Bronchial epithelial cell (primary cell): ENCODE data around the gene USH2A. TPM values are rescaled to one million over a fixed set of nuclear protein-coding genes. Genes with fewer than 3 reads are reported as not detected.

Source experiments
- DNase-seq: peaks from one replicate; pipeline ENCODE4 v3.0.0-alpha.2; 2010; ENCODE audit warnings: low read depth
- FAIRE-seq: peaks from 2 replicates; lab custom pipeline; 2011; peaks lifted over from hg19 to GRCh38; lab: Jason Lieb, UNC
- H3K27me3 ChIP-seq: 2 replicates; pipeline ENCODE4 v1.5.1; 2011; ENCODE audit warnings: low read length; ENCODE audit not compliant: control insufficient read depth, insufficient read depth
- H3K36me3 ChIP-seq: 2 replicates; pipeline ENCODE4 v1.5.1; 2011; ENCODE audit warnings: low read length; ENCODE audit not compliant: control insufficient read depth, insufficient read depth
- H3K4me3 ChIP-seq: 2 replicates; pipeline ENCODE4 v1.5.1; 2011; ENCODE audit warnings: mild to moderate bottlenecking, low read depth, low read length, control low read depth
- total RNA-seq: library from RNA; depleted of rRNA; stranded (reverse); fragments of >200 nt; gene quantifications from 2 replicates; pipeline ENCODE4 v1.2.1, GENCODE V29; 2014
- TF ChIP-seq, protein P1 (sequence below): IDR thresholded peaks from 2 replicates; pipeline ENCODE4 v1.5.1; 2011; ENCODE audit warnings: mild to moderate bottlenecking, moderate library complexity, low read length, control low read depth, inconsistent platforms; ENCODE audit not compliant: insufficient read depth, severe bottlenecking

The USH2A gene
- total RNA-seq, 1 donor from 2014 or later, result not detected

DNA sequence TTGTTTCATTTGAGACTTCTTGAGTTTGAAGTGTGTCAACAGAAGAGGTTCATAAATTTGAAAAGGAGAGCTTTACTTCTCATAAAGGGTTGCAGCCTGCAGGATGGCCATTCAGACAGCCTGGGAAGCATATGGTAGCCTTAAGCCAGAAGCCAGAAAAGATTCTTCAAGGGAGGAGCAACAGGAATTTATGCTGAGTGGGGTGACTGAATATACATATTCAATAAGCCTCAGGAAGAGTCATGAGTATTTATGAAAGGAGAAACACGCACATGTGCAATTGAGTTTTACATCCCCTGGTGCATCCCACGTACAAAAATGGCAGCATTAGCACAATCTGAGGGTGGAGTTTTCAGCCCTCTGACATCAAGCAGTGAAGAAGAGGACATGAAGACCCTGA, 565.9 kb downstream of the USH2A start:
- Histone ChIP-seq H3K4me3 (no peak overlapping the region), H3K27me3 (no peaks in the 10 kb centered on the region), H3K36me3 (no peaks in the 10 kb centered on the region)
- DNase-seq, result no peak
- TF ChIP-seq, protein P1, sequence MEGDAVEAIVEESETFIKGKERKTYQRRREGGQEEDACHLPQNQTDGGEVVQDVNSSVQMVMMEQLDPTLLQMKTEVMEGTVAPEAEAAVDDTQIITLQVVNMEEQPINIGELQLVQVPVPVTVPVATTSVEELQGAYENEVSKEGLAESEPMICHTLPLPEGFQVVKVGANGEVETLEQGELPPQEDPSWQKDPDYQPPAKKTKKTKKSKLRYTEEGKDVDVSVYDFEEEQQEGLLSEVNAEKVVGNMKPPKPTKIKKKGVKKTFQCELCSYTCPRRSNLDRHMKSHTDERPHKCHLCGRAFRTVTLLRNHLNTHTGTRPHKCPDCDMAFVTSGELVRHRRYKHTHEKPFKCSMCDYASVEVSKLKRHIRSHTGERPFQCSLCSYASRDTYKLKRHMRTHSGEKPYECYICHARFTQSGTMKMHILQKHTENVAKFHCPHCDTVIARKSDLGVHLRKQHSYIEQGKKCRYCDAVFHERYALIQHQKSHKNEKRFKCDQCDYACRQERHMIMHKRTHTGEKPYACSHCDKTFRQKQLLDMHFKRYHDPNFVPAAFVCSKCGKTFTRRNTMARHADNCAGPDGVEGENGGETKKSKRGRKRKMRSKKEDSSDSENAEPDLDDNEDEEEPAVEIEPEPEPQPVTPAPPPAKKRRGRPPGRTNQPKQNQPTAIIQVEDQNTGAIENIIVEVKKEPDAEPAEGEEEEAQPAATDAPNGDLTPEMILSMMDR, result no peak
- FAIRE-seq, result no peak

GRCh38 chr1:215845234-215845891, 577.9 kb downstream of the USH2A start:
- H3K4me3 ChIP-seq, result no peak overlapping the region

DNA sequence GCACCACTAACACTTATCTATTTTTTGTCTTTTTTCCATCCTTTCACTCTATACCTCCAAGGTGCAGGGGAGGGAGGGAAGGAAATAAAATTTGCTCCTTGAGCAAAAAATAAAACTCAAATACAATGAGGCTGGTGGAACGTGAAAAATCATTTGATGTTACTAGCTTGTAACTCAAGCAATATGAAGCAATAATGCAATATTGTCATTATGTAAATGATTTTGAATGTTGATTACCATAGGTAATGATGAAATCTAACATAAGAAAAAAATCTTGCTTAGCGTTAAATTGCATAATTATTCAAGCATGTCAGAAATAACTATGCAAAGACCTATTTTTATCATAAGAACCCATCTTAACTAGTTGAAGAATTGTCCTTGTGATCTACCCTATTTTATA, 578.5 kb downstream of the USH2A start:
- TF ChIP-seq, protein P1, result no peak
- FAIRE-seq, result no peak
- H3K4me3 ChIP-seq, result no peak overlapping the region

More at GRCh38 chr1:215845234-215845891, 577.9 kb downstream of the USH2A start:
- Histone ChIP-seq H3K27me3 (no peaks in the 10 kb centered on the region), H3K36me3 (no peaks in the 10 kb centered on the region)
- TF ChIP-seq, protein P1, result no peak
- FAIRE-seq (no peak), DNase-seq (peak; percentile 17)

GRCh38 chr1:215844266-215844665, 579.0 kb downstream of the USH2A start:
- FAIRE-seq, result no peak
- no peak for DNase-seq
- no peak overlapping the region for H3K4me3 ChIP-seq
- H3K27me3 ChIP-seq, result no peaks in the 10 kb centered on the region
- TF ChIP-seq, protein P1, result no peak
- H3K36me3 ChIP-seq, result no peaks in the 10 kb centered on the region

More for the DNA sequence above, 578.5 kb downstream of the USH2A start:
- H3K36me3 ChIP-seq, result no peaks in the 10 kb centered on the region
- no peak for DNase-seq
- H3K27me3 ChIP-seq, result no peaks in the 10 kb centered on the region

- TF ChIP-seq, protein P1, result no peak
- FAIRE-seq (no peak), DNase-seq (no peak)
- Histone ChIP-seq H3K4me3 (no peak overlapping the region), H3K27me3 (no peaks in the 10 kb centered on the region), H3K36me3 (no peaks in the 10 kb centered on the region)
Measured at GRCh38 chr1:215842905-215843304, 580.3 kb downstream of the USH2A start.

DNA sequence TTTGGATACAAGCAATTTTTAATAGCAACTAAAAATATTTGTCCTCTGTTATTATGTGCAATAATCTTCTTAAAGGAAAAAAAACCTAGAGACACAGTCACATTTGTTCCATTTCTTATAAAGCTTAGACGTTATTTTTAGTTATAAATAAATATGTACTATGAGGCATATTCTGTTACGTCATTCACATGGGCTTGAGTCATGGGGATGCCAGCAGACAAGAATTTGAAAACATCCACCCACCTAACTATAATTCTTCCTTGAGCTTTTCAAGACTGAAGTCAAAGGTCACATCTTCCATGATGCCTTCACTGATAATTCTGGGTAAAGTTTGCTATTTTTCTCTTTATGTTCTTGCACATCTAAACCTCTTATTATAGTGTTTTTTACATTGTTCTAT, 587.3 kb downstream of the USH2A start:
- no peak for FAIRE-seq
- DNase-seq, result peak; percentile 17
- no peaks in the 10 kb centered on the region for H3K36me3 ChIP-seq
- no peak overlapping the region for H3K4me3 ChIP-seq
- H3K27me3 ChIP-seq, result no peaks in the 10 kb centered on the region
- TF ChIP-seq, protein P1, result no peak
